ENCODE data around the gene CDCA7L.

Gene CDCA7L

DNA sequence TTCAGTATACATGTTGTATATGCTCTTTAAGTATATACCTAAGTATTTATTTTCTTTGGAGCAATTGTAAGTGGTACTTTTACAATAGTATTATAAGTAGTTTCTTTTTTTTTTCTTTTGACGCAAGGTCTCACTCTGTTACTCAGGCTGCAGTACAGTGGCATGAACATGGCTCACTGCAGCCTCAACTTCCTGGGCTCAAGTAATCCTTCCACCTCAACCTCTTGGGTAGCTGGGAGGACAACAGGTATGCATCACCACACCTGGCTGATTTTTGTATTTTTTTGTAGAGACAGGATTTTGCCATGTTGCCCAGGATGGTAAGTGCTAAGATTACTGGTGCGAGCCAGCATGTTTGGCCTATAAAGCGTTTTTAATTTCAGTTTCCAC lies 13.7 kb upstream of the CDCA7L start:
- no peak overlapping the region for H3K4me3 ChIP-seq

DNA sequence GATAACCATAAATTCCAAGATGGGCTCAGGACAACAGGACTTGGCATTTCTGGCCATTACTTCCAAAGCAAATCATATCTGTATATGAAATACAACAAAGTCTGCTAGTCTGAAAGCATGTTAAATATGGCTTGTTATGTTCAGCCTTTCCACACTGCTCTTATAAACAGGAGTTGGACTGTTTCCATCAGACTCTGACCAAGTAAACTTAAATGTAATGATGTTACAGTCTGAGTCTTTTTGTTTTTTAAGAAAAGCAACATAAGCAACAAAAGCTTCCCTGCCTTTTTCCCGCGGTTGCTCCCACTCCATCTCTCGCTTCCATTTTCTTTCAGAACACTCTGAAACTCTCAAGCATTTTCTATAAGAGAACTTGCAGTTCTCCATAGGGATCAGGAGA lies 8.1 kb upstream of the CDCA7L start:
- no peak for DNase-seq (ENCODE audit: low spot score)
- Histone ChIP-seq H3K27ac (no peak overlapping the region), H3K4me3 (no peak overlapping the region)
- TF ChIP-seq, protein P1, sequence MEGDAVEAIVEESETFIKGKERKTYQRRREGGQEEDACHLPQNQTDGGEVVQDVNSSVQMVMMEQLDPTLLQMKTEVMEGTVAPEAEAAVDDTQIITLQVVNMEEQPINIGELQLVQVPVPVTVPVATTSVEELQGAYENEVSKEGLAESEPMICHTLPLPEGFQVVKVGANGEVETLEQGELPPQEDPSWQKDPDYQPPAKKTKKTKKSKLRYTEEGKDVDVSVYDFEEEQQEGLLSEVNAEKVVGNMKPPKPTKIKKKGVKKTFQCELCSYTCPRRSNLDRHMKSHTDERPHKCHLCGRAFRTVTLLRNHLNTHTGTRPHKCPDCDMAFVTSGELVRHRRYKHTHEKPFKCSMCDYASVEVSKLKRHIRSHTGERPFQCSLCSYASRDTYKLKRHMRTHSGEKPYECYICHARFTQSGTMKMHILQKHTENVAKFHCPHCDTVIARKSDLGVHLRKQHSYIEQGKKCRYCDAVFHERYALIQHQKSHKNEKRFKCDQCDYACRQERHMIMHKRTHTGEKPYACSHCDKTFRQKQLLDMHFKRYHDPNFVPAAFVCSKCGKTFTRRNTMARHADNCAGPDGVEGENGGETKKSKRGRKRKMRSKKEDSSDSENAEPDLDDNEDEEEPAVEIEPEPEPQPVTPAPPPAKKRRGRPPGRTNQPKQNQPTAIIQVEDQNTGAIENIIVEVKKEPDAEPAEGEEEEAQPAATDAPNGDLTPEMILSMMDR (IDR thresholded peaks at IDR 0.05), result no peak

More for the DNA sequence above, 13.7 kb upstream of the CDCA7L start:
- no peak for DNase-seq (ENCODE audit: low spot score)
- TF ChIP-seq, protein P1 (IDR thresholded peaks at IDR 0.05), result no peak
- H3K27ac ChIP-seq, result no peak overlapping the region

DNA sequence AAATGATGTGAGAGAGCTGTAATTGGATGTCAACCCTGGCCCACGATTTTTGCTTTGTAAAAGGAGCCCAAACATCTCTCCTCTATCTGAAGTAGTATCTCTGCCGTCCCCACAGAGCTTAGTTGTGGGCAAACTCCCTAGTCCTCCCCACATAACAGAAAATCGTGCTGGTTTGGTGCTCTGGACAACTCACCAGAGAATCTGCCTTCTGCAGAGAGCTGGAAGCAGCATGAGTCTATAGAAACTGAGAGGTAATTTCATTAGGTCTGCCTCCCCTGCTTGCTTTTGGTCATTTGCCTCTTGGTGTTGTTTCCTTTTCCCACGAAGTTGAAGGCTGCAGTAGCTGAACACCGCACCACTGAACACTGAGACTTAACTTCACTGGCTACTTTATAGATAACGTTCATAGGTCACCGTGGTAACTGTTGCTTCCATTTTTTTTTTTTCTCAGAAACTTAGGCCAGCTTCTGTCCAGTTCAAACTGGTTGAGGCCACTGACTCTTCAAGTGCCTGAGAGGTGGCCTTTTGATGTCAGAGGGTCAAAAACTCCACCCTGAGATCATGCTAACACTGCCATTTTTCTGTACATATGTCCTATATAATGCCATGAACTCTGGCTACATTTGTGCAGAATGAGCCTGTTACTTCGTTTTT lies 3.3 kb upstream of the CDCA7L start:
- no peak overlapping the region for H3K27ac ChIP-seq
- TF ChIP-seq, protein P1 (IDR thresholded peaks at IDR 0.05), result no peak
- no peak for DNase-seq (ENCODE audit: low spot score)
- no peak overlapping the region for H3K4me3 ChIP-seq

- H3K27ac ChIP-seq, result no peak overlapping the region
- no peak overlapping the region for H3K4me3 ChIP-seq
- no peak for DNase-seq (ENCODE audit: low spot score)
- TF ChIP-seq, protein P1 (IDR thresholded peaks at IDR 0.05), result no peak
Measured at GRCh38 chr7:21948364-21948763, 2.7 kb upstream of the CDCA7L start.

DNA sequence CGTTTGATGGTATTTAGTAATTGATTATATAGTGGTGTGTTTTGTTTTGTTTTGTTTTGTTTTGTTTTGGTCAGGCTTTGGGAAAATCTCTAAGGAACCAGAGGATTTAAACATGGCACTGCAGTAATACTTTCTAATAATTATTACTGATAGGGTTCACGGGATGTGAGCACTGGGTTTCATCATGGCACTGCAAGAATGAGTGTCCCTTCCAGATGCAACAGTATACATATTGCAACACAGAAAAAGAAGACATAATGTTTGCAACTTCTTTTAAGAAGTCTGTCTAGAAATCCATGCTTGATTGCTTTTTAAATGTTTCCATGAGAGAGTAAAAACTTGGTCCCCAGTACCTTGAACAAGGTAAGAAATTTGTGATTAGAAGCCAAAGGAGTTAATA lies 2.2 kb upstream of the CDCA7L start:
- TF ChIP-seq, protein P1 (IDR thresholded peaks at IDR 0.05), result no peak
- Histone ChIP-seq H3K4me3 (no peak overlapping the region), H3K27ac (no peak overlapping the region)
- DNase-seq (ENCODE audit: low spot score), result no peak

DNA sequence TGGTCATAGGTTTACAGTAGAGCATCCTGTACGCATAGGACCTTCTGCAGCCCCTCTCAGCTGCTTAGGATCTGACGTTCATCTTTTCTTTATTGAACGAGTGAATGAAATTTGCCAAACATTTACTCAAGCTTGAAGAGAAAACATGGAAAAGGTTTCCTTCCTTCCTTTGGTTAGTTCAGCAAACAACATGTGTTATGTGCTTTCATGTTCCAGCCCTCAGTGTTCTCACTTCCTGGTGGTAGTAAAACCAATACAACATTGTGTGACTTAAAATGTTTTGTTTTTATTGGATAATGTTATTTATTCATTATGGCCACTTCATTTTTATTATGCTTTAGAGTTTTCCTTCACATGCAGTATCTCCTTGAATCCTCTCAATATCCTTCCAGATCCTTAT lies 1.4 kb upstream of the CDCA7L start:
- Histone ChIP-seq H3K4me3 (no peak overlapping the region), H3K27ac (no peak overlapping the region)
- no peak for DNase-seq (ENCODE audit: low spot score)
- TF ChIP-seq, protein P1 (IDR thresholded peaks at IDR 0.05), result no peak

DNA sequence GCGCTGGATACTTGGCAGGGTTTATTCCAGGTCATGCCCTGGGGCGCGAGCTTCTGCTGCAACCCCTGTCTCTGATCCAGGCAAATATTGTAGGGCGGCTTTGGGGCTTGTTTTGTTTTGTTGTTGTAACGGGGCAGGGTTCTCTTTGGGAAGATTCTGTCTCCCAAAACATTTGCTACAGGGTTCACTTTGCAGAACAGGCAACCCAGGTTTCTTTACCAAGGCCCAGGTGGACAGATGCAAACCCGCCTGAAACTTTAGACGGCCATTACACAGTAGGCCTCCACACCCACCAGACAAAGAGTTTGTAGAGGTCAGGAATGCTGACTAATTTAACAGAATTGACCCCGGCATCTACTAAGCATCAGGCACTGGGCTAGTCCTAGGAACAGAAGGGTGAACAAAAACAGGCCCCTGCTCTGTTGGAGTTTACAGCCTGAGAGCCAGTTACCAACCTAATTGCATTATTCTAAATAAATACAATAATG lies 567 bp upstream of the CDCA7L start:
- TF ChIP-seq, protein P1 (IDR thresholded peaks at IDR 0.05), result no peak
- H3K4me3 ChIP-seq, result peak overlapping the region; percentile 83
- H3K27ac ChIP-seq, result peak overlapping the region in 1 of 2 donors; percentile 69
- no peak for DNase-seq (ENCODE audit: low spot score)
